GM19328 (cell line): ENCODE measurements around the gene TRIM5.

ENCODE experiments used
- ATAC-seq: cut with Tn5 transposase; IDR thresholded peaks from one replicate; pipeline ENCODE4 v1.9.1; 2021; ENCODE audit warnings: mild to moderate bottlenecking, moderate library complexity; ENCODE audit not compliant: unreplicated experiment

The TRIM5 gene

DNA sequence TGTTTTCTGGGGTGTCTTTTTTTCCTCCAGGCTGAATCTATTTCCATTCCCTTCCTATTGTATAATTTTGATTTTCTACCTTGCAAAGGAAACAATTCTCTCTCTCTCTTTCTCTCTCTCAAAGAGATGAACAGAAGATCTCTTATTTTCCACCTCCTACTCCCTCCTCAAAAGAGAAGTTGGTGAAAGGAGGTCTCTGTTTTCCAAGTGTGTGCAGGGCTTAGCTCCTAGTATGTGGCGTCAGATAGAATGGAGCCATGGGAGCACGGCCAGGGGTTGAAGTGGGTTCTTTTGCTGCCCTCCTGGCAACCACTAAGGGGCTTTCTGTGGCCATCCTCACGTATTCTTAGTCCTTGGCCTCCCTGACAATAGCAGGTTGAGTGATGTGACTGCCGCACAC, 59.6 kb downstream of the TRIM5 start:
- ATAC-seq, result no peak

DNA sequence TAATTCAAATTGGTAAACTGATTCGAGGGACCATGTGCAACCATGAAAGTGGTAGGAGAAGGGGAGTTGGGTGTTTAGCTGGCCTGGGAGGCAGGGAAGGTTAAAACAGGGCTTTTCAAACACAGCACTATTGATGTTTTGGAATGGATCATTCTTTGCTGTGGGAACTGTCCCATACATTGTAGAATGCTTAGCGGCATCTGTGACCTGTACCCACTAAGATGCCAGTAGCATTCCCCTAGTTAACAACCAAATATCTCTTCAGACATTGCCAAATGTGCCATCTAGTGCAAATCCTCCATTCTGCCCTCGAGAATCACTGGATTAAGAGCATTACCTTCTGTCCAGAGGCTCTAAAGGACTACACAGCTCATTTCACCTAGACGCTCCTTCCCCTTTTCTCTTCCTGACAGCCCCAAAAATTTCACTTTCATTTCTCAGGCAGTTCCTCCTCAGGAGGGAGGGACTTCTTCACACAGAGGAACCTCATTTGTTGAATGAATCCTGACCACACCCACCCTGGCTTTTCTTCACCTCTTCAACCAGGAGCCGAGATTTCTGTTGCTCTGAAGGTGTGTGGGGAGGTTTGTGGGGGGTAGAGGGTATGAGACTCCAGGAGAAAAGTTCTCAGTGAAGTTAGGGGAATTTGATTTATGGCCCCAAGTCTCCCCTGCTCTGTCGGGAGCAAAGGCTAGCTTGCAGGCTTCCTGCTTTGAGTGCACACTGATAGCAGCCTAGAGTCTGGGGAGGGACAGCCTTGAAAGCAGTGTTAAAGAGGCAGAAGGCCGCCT, 60.2 kb downstream of the TRIM5 start, which contains the start of gene TRIM34:
Gene TRIM34 (plus strand): TSS at position 513 of the 791 bp plus-strand sequence. CDS start 7,331 bp downstream, outside the sequence.
- ATAC-seq, result peak; percentile 92

GRCh38 chr11:5622802-5623201, 62.1 kb downstream of the TRIM5 start:
- no peak for ATAC-seq

- no peak for ATAC-seq
These were observed 63.3 kb downstream of the TRIM5 start for GRCh38 chr11:5621580-5621979.

DNA sequence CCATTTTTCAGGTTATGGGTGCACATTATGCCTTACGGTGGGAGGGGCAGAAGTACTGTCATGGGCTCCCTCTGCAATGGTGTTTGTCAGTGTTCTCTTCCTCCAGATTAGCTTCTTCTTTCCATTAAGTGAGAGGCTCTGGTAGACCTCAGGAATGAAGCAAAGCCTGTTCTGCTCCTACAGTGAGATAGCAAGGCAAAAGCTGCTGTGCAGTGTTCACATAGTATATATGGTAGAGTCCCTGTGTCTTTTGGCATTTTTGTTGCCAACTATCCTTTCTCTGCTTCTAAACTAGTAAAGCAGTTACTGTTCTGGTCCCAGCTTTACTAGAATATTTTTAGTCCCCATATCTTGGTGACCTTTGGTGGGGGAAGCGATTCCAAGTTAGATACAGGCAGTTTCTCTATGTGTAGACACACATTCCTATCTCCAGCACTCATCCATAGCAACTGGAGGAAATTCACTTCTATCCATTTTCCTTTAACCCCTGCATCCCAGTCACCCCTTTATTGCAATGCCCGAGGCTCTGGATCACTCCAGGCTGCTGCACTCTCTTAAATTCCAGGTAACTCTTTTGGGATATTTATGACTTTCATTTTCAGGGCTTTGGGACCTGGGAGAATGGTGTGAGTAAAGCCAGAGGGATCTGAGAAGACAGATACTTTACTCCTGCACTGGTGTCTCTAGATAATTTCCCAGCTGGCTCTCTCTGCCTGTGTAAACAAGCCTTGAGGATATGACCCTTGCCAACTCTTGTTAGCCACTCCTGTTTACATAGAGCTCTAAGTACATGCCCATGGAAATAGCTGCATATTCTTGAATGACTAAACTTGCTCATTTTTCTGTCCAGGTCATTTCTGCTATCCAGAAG, 64.0 kb downstream of the TRIM5 start:
- ATAC-seq, result no peak

DNA sequence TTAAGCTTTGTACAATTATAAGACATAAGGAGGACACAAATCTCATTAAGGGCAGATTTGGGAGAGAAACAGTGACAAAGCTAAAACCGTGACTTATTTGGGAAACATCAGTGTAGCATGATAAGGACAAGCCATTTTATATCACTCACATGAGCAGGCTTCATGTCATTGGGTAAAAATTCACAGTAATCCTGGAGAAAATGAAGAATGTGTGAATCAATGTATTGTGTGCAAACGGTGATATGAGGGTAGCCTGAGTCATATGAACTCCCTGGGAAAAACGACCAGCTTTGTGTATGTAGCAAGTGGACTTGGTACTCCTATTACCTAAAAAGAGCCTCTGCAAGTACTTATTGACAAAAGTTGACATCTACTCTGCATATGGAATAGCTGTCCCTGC, 66.1 kb downstream of the TRIM5 start:
- no peak for ATAC-seq
